ENCODE measurements around the gene EFCAB3.
"Not testable (repeated sequence)": the region's sequence is repeated elsewhere in the genome, so short reads cannot be mapped to it uniquely, and the experiment has no call there.

Gene EFCAB3

GRCh38 chr17:62465271-62465670 lies 84.9 kb downstream of the EFCAB3 start:
- DNase-seq: not testable (repeated sequence)
